KG1 (cell line): ENCODE measurements around the gene SMAP2.

Source experiments
- DNase-seq: peaks from one replicate; lab custom pipeline; 2025; lab: John Stamatoyannopoulos, UW

The SMAP2 gene

DNA sequence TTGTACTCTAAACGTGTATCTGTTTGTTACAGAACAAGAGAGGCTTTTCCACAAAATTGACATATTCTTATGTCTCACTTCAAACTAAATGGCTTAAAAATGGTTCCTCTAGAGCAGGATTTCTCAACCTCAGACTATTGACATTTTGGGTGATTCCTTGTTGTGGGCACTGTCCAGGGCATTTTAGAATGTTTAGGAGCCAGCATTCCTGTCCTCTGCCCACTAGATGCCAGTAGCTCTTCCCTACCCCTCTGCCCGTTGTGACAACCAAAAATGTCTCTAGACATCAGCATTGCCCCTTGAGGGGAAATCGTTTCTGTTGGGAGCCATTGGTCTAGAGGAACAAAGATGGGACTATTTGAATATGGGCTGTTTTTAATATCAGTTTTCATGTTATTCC lies 17.3 kb downstream of the SMAP2 start:
- no peak for DNase-seq

DNA sequence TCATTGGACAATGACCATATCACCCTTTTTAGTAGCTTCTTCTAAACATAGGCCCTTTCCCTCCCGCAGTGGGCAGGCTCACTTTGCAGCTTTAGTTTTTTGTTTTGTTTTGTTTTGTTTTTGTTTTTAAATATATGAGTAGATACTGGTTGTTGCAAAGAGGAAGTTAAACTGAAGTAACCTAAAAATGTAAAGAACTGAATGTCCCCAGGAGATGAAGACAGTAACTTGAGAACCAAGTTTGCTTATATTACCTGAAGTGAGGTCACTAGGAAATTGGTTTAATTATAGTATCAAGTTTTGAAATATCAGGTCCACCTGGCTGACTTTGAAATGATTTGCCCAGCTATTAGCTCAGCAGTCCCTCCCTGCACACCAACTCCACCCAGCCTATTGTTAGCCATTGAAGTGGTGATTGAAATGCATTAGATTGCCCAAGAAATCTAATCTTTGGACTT lies 18.2 kb downstream of the SMAP2 start:
- no peak for DNase-seq

DNA sequence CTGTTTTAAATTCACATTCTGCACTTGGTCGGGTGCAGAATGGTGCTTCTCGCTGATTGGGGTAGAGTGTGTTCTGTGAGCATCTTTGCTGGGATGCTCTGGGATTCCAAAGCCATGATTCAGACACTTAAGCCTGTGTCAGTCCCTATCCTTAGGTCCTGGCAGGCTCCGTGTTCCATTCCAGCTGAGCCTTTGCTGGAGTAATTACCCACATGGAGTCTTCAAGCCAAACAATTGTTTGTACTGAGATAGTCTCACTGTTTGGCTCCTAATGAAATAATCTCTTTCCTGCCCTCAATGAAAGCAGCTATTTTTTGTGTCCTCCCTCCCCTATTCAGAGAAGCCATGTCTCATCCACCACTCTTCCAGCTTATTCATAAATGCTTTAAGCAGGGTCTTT lies 18.7 kb downstream of the SMAP2 start:
- DNase-seq: no peak

DNA sequence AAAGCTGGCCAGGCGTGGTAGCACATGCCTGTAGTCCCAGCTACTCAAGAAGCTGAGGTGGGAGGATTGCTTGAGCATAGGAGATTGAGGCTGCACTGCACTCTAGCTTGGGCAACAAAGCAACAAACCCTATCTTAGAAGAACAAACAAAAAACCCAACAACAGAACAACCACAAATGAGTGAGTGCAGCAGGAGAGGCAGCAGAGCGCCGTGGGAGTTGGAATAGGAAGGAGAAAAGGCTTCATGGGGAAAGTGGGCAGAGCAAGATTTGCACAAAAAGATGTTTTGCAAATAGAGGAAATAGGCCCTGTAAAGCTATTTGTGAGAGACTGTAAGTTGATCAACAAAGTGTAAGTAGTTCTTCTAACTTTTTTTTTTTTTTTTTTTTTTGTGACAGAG lies 19.6 kb downstream of the SMAP2 start:
- DNase-seq: no peak

DNA sequence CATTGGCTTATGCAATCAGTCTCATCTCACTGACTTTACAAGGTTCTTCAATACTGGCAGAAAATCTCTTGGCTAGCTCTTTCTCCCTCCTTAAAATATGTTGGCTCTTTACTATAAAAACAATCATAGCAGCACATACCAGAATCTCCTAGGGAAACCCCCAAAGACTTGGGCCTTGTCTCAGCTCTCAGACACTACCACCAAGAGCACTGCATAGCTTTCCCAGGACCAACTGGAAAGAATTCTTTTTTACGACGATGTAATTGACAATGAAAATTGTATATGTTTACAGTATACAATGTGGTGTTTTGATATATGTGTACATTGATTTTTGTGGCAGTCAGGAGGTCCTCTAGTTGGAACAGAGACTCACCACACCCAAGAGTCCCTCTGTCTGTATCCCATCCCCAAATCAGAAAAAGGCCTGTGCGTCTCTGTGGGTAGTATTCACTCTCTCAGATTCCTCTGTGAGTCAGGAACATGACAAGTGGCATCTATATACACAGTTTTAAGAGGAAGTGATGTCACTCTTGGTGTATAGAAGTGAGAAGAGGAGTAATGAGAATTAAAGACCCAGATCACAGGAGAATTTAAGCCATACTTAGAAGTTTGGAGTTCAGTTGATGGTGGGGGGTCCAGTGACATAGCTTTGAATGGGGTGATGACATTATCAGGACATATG lies 21.1 kb downstream of the SMAP2 start:
- no peak for DNase-seq

DNA sequence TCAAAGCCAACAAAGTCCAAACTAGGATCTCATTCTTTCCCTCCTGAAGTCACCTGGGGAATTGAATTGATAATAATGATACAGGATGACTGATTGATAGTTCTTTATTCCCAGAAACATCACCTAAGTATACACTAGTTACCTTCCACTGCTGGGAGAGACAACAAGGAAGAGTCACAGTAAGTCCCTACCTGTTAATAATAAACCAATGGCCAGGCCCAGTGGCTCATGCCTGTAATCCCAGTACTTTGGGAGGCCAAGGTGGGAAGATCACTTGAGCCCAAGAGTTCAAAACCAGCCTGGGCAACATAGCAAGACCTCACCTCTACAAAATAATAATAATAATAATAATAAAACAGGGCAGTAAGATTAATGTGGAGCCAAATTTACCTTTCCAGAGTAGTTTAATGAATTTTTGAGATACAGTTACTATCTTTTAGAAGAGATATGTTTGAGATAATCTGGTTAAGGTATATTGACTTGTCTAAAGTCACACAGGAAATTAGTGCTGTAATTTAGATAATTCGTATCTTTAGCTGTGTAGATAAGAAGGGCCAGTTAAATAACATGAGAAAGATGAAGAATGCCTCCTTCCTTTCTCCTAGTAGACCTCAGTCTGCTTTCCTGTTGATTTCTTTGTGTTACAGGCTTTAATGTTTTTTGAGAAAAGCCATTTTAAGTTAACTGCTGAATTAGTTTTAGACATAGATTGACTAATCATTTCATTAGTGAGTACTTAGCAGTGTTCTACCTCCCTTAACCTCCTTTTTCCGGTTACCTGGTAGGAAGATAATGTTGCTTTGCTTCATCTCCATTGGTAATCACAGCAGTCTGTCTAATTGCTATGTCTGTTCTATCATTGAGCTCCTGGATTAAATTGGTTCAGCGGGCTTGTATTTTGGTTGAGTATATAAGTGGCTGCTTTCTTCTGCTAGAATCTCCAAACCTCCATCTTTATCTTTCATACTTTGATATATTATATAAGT lies 22.0 kb downstream of the SMAP2 start:
- DNase-seq: no peak

DNA sequence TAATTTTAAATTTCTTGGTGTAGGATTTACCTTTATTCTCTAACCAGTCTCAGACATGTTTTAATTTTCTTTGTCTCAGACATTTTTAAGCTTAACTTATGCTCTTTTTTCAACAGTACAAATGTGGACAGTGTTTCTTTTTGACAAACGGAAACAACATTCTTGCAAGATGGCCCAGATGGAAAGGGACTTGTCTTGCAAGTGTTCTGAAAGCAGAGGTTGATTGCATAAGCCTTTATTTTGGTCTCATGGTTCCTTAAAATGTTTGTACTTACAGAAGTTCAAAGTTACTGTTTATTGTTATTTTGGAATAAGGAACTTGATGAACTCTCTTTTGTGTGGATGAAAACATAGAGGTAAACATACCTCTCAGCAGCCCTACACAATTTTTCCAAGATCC lies 22.9 kb downstream of the SMAP2 start:
- DNase-seq: no peak

DNA sequence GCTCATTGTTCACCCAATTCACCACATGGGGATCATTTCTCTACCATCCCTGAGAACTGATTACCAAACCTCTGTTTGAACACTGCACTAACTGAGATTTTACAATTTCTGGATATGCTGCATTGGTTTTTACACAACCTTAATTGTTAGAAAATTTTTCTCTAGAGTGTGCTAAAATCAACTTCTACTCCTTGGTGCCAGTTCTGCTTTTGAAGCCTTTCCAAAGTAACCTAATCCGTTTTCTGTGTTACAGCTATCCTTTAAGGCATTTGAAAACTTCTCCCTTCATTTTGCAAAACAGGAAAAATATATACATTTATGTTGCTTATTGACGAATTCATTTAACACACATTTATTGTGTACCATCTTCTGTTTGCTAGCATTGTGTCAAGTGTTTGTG lies 23.7 kb downstream of the SMAP2 start:
- DNase-seq: no peak

DNA sequence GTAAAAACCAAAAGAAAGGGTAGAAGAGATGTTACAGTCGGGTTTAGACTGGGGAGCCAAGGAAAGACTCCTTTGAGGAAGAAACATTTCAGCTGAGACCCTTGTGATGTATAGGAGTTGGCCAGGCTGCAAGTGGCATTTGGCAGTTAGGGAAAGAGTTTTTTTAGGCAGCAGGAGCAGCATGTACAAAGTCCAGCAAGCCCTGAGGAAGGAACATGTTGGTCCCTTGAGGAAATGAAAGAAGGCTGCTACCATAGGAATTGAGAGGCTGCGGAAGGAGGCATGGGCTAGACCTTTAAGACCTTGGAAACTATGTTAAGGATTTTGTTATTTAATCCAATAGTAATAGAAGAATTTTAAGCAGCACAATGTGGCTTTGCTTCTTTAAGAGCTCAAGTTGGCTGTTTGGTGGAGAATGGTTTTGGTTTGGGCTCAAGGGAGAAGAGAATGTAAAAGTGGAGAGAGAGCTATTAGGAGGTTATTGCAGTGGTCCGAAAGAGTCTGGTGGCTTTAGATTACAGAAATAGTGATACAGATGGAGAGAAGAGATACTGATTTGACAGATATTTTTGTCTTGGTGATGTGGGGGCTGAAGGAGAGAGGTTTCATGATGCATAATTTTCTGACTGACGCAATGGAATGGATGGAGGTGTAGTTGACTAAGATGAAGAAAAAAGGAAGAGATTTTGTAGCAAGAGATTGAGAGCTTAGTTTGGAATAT lies 26.6 kb downstream of the SMAP2 start:
- DNase-seq: no peak

DNA sequence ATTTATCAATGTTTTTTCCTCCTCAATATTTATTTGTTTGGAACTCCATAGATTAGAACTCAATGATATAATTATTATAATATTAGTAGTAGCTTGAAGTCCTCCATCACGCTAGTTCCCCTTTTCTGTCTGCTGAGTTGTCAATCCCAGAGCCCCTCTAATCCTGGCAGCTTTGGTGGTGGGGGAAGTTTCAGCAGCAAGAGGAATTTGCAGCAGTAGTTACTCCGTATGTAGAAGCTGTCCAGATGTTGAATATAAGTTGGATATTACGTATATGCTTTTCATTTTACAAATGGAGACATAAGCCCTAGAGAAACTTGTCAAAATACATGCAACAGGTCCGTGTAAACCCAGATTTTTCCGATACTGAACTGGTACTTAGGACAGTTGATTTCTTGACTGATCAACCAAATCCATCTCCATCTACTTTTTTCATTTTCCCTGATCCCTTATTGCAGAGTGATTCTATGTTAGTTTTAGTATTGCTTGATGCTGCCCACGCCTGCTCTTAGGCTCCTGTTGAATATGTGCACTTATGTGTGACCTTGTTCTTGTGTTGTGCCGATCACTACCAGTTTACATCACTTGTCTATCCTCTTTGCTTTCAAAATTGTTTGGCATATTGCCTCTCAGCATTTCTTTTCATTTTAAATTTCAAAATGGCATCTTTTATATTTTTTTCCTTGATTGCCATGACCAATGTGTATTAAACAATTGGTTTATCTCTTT lies 28.1 kb downstream of the SMAP2 start:
- no peak for DNase-seq

DNA sequence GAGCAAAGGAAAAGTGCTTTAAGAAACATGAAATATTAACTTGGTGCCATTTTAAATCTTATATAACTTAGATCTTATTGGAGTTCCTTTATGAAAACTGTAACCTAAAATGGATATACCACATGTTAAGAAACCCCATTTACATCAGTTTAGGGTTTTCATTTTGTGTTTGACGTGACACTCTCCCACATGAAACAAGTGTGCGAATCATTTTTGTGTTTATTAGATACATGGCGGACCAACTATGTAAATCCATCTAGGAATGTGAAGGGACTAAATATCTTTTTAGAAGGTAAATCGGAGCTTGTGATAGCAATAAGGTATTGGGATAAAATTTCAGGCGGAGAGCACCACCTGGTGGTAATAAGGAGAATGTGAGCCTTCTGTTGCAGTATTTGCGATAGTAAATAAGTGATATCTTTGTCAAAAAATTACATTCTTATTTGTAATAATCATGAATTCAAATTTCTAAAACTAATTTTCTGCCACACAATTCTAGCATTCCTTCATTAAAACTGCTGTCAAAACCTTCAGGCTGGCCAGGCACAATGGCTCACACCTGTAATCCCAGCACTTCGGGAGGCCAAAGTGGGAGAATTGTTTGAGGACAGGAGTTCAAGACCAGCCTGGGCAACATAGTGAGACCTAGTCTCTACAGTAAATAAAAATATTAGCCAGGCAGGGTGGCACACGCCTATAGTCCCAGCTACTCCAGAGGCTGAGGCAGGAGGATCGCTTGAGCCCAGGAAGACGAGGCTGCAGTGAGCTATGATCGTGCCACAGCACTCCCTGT lies 31.3 kb downstream of the SMAP2 start:
- DNase-seq: peak; percentile 27

DNA sequence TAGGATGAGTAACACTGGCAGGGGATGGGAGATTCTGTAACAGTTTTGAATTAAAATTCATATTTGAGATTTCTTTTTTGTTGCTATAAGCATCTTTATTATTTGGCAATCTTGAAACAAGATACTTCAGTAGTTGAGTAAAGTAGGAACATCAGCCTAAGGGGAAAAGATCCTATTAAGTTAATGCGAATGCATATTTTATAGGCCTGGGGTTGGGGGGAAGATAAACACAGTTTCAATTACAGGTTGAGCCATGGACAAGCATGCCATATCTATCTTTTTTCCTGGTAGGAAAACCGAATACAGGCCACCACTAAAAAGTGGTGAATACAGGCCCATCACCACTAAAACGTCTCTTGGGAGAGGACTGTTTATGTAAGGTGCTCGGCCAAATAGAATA lies 32.3 kb downstream of the SMAP2 start:
- no peak for DNase-seq

DNA sequence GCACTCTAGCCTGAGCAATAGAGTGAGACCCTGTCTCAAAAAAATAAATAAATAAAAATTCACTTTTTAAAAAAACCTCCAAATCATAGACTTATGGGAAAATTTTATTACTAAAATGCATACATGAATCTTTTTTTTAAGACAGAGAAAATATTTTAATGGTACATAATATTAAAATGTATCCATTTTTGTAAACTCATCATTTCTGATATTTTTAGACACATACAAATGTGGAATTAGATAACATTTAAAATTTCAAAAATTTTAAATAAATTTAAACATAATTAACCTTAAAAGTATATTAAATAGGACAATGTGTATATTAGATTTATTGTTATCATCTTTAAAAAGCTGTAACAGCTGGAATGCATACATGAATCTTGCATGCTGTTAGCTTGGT lies 33.9 kb downstream of the SMAP2 start:
- no peak for DNase-seq

DNA sequence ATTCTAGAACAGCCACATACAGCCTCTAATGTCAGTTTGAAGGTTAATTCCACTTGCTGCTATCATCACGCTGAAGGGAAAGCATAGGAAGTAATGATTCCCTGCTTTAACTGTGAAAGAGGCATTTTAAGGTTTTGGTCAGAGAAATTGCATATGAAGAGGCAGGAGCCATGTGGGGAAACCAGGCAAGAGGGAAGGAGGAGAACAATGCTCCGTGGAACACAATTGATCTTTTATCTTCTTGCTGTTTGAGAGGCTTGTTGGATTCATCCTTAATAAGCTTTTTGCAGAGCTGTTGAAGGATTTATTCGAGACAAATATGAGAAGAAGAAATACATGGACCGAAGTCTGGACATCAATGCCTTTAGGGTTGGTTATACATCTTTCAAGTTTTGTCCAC lies 35.9 kb downstream of the SMAP2 start:
- DNase-seq: no peak

DNA sequence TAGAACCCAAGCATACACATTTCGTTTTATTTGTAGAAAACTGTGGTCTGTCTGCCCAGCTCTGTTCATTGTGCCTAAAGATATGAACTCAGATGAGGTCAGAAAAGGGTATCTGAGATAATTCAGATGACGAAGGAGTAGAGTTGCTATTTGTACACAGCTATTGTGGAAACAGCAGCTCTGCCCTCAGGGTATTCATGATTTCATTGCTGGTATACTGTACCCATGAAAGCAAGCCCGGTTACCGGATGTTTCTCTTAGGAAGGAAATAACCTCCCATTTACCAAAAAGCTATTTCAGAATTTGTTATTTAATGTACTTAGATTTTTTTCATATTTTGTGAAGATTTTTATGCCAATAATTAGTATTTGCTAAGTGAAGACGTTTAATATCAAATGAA lies 37.8 kb downstream of the SMAP2 start:
- no peak for DNase-seq

DNA sequence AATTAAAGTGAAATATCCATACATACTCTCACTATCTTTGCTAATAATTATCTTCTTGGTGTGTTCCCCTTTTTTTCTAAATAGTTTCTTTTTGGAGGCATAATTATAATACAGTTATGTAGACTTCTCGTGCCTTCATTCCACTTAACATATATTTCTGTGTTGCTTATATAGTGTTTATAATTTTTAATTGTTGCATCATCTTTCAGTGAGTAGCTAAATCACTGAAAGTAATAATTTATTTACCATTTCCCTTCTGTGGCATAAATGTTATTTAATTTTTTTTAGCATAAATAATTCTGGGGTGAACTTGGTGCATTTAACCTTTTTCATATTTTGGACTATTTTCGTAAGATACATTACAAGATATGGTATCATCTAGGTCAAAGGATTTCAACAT lies 38.3 kb downstream of the SMAP2 start:
- DNase-seq: no peak

DNA sequence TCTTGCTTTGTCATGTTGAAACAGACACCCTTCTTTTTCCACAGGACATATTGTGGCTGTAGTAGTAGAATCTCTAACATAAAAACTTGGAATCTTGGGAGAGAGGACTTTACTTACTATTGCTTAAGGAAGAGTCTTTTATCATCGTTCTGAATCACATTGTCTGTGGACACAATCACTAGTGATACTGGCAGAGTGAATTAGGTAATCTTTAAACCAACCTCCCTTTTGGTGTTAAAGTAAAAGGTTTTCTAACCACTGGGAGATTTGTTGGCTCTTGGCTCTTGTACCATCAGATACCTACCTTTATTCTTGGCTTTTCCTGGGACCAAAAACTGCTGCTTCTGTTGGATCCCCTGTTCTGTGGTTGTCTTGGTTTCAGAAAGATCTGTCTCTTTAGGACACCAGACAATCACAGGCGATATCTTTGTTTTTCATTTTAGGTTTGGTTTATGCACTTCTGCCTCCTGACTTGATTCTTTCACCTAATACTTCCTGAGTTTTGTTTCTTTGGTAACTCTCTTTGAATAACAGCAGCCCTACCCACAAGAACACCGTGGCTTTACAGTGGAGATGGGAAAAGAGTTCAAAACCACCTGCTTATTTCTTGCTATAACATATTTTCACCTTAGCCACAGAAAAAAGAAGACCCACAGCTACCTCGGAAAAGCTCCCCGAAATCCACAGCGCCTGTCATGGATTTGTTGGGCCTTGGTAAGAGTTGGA lies 40.2 kb downstream of the SMAP2 start:
- no peak for DNase-seq

DNA sequence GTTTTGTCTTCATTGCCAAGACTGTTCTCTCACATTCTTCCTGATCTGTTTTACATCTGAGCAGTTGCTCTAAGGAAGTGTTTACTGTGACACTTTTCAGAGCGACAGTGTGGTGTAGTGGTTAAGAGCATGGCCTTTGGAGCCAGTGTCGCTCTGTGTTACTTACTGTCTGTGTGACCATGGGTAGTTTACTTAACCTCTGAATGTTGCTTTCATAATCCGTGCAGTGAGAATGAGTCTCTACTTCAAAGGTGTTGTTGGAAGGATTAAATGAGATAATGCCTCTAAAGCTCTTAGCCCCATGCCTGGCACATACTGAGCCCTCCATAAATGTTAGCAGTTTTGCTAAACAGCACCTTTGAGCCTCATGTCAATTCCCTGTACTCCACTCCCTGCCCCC lies 40.8 kb downstream of the SMAP2 start:
- DNase-seq: no peak

DNA sequence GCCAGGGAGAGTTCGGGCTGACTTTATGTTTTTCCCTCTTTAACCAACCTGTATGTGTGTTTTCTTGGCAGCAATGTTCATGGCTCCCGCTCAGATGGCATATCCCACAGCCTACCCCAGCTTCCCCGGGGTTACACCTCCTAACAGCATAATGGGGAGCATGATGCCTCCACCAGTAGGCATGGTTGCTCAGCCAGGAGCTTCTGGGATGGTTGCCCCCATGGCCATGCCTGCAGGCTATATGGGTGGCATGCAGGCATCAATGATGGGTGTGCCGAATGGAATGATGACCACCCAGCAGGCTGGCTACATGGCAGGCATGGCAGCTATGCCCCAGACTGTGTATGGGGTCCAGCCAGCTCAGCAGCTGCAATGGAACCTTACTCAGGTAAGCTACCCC lies 43.2 kb downstream of the SMAP2 start:
- no peak for DNase-seq
